MCF 10A (cell line): ENCODE data around the gene RIMS1. TPM values are rescaled to one million over a fixed set of nuclear protein-coding genes. Genes with fewer than 3 reads are reported as not detected.

Source experiments
- BruUV-seq: library from RNA; stranded (reverse); fragments of 400-500 nt; replicated peaks from 2 replicates; lab custom pipeline; 2021; lab: Mats Ljungman, UMichigan
- CTCF ChIA-PET: fragments of 300-600 bp; sonication (Branson Sonifier 250); formaldehyde crosslinking; extraction: SDS; loops from one replicate; lab custom pipeline; 2021; ENCODE audit warnings: antibody characterized with exemption, inconsistent platforms; lab: Yijun Ruan, JAX
- POLR2A ChIA-PET: fragments of 300-600, 350-650 bp; sonication (Branson Sonifier 250); formaldehyde crosslinking; extraction: SDS; loops from one replicate; lab custom pipeline; 2020; ENCODE audit warnings: antibody characterized with exemption, inconsistent platforms; lab: Yijun Ruan, JAX
- DNase-seq: peaks from one replicate; pipeline ENCODE4 v3.0.0-alpha.2; 2018; ENCODE audit not compliant: unreplicated experiment
- H3K27ac Mint-ChIP-seq: one replicate; pipeline ENCODE4 v1.8.0; 2022; ENCODE audit warnings: mild to moderate bottlenecking, low read depth, mixed read lengths; ENCODE audit not compliant: unreplicated experiment
- H3K27me3 Mint-ChIP-seq: one replicate; pipeline ENCODE4 v1.8.0; 2022; ENCODE audit warnings: mixed read lengths; ENCODE audit not compliant: insufficient read depth, unreplicated experiment
- H3K36me3 Mint-ChIP-seq: one replicate; pipeline ENCODE4 v1.8.0; 2022; ENCODE audit warnings: mild to moderate bottlenecking, moderate library complexity, mixed read lengths; ENCODE audit not compliant: insufficient read depth, unreplicated experiment
- H3K4me1 Mint-ChIP-seq: one replicate; pipeline ENCODE4 v1.8.0; 2022; ENCODE audit warnings: mixed read lengths; ENCODE audit not compliant: insufficient read depth, unreplicated experiment
- H3K4me3 Mint-ChIP-seq: one replicate; pipeline ENCODE4 v1.8.0; 2022; ENCODE audit warnings: mild to moderate bottlenecking, moderate library complexity, mixed read lengths; ENCODE audit not compliant: unreplicated experiment
- H3K9me3 Mint-ChIP-seq: one replicate; pipeline ENCODE4 v1.8.0; 2022; ENCODE audit warnings: mixed read lengths; ENCODE audit not compliant: unreplicated experiment
- CTCF ChIP-seq: fragments of 200-600 bp; IDR thresholded peaks from one replicate; pipeline ENCODE4 v1.8.0; 2022; ENCODE audit warnings: antibody characterized with exemption, mild to moderate bottlenecking; ENCODE audit not compliant: unreplicated experiment
- intact Hi-C: fragments of 100-400 bp; cut with micrococcal nuclease; formaldehyde crosslinking; loops from 2 replicates; pipeline ENCODE4 v1.14.1; 2022
- total RNA-seq: library from RNA; stranded (reverse); gene quantifications from 2 replicates; pipeline ENCODE4 v1.2.3, GENCODE V29; 2022

RIMS1 gene
- total RNA-seq, 1 experiment from 2014 or later: not detected

DNA sequence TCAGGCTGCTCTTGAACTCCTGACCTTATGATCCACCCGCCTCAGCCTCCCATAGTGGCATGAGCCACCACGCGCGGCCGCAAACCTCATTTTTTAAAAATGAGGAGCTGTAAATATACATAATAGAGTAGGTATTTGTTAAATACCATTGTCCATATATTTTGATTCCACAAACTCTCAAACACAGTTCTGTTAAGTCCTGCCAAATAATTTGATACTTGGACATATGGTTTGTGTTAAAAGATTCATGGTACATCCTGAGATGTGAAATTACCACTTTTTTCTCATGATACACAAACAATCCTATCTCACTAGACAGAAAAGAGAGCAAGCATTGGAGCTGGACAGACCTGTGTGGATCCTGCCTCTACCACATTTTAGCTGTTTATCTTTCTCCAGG is 401.5 kb downstream of the RIMS1 start:
- CTCF ChIA-PET: interaction anchor here (0.8 kb wide), 1 partner anchor 124 kb away, joined by 3 read pairs; no protein-coding TSS in a partner anchor
- TF ChIP-seq CTCF: no peak
- no TSS peak for BruUV-seq
- Mint-ChIP-seq H3K9me3 (no peaks in the 10 kb centered on the region), H3K36me3 (no peaks in the 10 kb centered on the region), H3K27me3 (peaks cover 69% of the 10 kb centered on the region), H3K27ac (no peak overlapping the region), H3K4me1 (no peaks in the 10 kb centered on the region), H3K4me3 (no peak overlapping the region)
- POLR2A ChIA-PET: no interaction called here
- intact Hi-C loops: no loop called here
- no peak for DNase-seq

DNA sequence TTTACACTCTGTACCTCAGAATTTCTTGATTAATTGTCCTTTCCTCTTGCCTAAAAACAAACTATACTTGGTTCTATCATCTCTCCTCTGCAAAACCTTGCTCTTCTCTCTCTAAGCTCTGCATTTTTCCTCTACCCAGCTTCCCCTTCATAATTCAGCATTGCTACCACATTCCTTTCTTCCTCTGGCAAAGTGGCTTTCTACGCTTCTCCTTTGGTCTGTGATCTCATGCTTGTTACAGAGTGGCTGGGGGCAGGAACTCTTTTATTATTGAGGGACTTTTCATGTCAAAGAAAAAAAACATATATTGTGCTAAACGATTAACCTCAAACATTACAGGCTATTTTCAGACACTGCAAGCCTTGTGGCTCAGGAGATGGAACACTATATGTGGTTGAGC is 402.2 kb downstream of the RIMS1 start:
- no peak for TF ChIP-seq CTCF
- ChIA-PET CTCF (no interaction called here), POLR2A (no interaction called here)
- BruUV-seq: no TSS peak
- Mint-ChIP-seq H3K4me3 (no peak overlapping the region), H3K4me1 (no peaks in the 10 kb centered on the region), H3K27ac (no peak overlapping the region), H3K27me3 (peaks cover 69% of the 10 kb centered on the region), H3K9me3 (no peaks in the 10 kb centered on the region), H3K36me3 (no peaks in the 10 kb centered on the region)
- intact Hi-C loops: no loop called here
- no peak for DNase-seq

DNA sequence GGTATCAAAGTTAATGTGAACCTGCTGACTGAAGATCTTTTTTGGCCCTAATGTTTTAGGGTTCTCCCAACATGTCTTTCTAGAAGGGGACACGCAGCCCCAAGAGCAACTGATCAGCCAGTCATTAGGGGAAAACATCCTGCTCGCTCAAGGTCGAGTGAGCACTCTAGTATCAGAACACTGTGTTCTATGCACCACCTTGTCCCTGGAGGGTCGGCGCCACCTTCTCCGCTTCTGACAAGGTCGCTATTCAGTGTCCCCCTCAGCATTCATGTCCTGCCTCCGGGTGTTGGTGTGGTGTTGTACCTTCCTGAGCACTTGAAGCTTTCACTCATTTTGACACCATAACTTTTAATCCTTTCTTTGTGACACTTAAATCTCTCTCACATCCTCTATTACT is 404.3 kb downstream of the RIMS1 start:
- Mint-ChIP-seq H3K27me3 (peaks cover 60% of the 10 kb centered on the region), H3K27ac (no peak overlapping the region), H3K9me3 (no peaks in the 10 kb centered on the region), H3K4me3 (no peak overlapping the region), H3K4me1 (no peaks in the 10 kb centered on the region), H3K36me3 (no peaks in the 10 kb centered on the region)
- no peak for DNase-seq
- ChIA-PET POLR2A (no interaction called here), CTCF (no interaction called here)
- no TSS peak for BruUV-seq
- intact Hi-C loops: no loop called here
- no peak for TF ChIP-seq CTCF

GRCh38 chr6:72296375-72296774 is 410.0 kb downstream of the RIMS1 start:
- no peak overlapping the region for H3K4me3 Mint-ChIP-seq
- no TSS peak for BruUV-seq
- intact Hi-C loops: loop anchor here (1.0 kb wide), 1 partner anchor 31 kb away; no protein-coding TSS in a partner anchor
- H3K9me3 Mint-ChIP-seq: no peaks in the 10 kb centered on the region
- H3K36me3 Mint-ChIP-seq: no peaks in the 10 kb centered on the region
- ChIA-PET POLR2A (no interaction called here), CTCF (no interaction called here)
- H3K4me1 Mint-ChIP-seq: no peaks in the 10 kb centered on the region
- TF ChIP-seq CTCF: no peak
- DNase-seq: no peak
- H3K27ac Mint-ChIP-seq: no peak overlapping the region
- H3K27me3 Mint-ChIP-seq: peaks cover 73% of the 10 kb centered on the region
